Prostate gland (tissue), 2 donors: ENCODE data around the gene MATN1.

ENCODE experiments used
- POLR2AphosphoS5 ChIP-seq: sonication (generic); formaldehyde crosslinking; IDR thresholded peaks from one replicate; pipeline ENCODE4 v1.6.1; 2017; ENCODE audit warnings: antibody characterized with exemption
- TF ChIP-seq, protein P1 (sequence below), 4 experiments: fragments of 200-600 bp in 2 of 4; fragments of 450-650 bp in 2 of 4; sonication (generic) in 2 of 4; IDR thresholded peaks; 1 replicate in 3 of 4; 2 replicates in 1 of 4; pipeline ENCODE4 v1.5.1; 2016 to 2019; ENCODE audit warnings: antibody characterized with exemption in 4 of 4, mild to moderate bottlenecking in 2 of 4, moderate library complexity in 2 of 4

- TF ChIP-seq POLR2AphosphoS5: no peak
- TF ChIP-seq, protein P1, sequence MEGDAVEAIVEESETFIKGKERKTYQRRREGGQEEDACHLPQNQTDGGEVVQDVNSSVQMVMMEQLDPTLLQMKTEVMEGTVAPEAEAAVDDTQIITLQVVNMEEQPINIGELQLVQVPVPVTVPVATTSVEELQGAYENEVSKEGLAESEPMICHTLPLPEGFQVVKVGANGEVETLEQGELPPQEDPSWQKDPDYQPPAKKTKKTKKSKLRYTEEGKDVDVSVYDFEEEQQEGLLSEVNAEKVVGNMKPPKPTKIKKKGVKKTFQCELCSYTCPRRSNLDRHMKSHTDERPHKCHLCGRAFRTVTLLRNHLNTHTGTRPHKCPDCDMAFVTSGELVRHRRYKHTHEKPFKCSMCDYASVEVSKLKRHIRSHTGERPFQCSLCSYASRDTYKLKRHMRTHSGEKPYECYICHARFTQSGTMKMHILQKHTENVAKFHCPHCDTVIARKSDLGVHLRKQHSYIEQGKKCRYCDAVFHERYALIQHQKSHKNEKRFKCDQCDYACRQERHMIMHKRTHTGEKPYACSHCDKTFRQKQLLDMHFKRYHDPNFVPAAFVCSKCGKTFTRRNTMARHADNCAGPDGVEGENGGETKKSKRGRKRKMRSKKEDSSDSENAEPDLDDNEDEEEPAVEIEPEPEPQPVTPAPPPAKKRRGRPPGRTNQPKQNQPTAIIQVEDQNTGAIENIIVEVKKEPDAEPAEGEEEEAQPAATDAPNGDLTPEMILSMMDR (IDR thresholded peaks at IDR 0.05): no peak
Observed at GRCh38 chr1:30694280-30695175, 28.9 kb downstream of the MATN1 start.
